GM10248 (cell line): ENCODE measurements around the gene BRD9.

Experiments used
- CTCF ChIA-PET: fragments of 300-600 bp; sonication (Branson Sonifier 250); formaldehyde crosslinking; extraction: SDS; loops from one replicate; lab custom pipeline; 2021; ENCODE audit warnings: antibody characterized with exemption; lab: Yijun Ruan, JAX
- POLR2A ChIA-PET: fragments of 350-650 bp; sonication (Branson Sonifier 250); formaldehyde crosslinking; extraction: SDS; loops from one replicate; lab custom pipeline; 2020; ENCODE audit warnings: antibody characterized with exemption; lab: Yijun Ruan, JAX
- DNase-seq: peaks from one replicate; pipeline ENCODE4 v3.0.0; 2012; ENCODE audit errors: extremely low spot score
- CTCF ChIP-seq: IDR thresholded peaks from 2 replicates; pipeline ENCODE4 v1.5.1; 2012; ENCODE audit warnings: mild to moderate bottlenecking, low read depth; ENCODE audit errors: extremely low read depth, missing control alignments, control extremely low read depth

The BRD9 gene

GRCh38 chr5:914174-914573, 21.6 kb upstream of the BRD9 start:
- no peak for DNase-seq
- ChIA-PET POLR2A (no interaction called here), CTCF (interaction anchor here (1.7 kb wide), 1 partner anchor 11 kb away, joined by 7 read pairs; no protein-coding TSS in a partner anchor)

GRCh38 chr5:912280-913091, 19.9 kb upstream of the BRD9 start:
- DNase-seq: no peak
- ChIA-PET POLR2A (no interaction called here), CTCF (interaction anchor here (1.1 to 1.3 kb wide), 2 partner anchors 9 kb away, joined by 3 to 7 read pairs; no protein-coding TSS in a partner anchor)
- TF ChIP-seq CTCF: no peak

More at GRCh38 chr5:914174-914573, 21.6 kb upstream of the BRD9 start:
- TF ChIP-seq CTCF: no peak

GRCh38 chr5:911601-912000, 19.0 kb upstream of the BRD9 start:
- ChIA-PET CTCF (interaction anchor here (1.1 to 1.3 kb wide), 2 partner anchors 8 to 35 kb away, joined by 3 read pairs; no protein-coding TSS in a partner anchor), POLR2A (no interaction called here)
- DNase-seq: no peak

GRCh38 chr5:910769-911160, 18.2 kb upstream of the BRD9 start:
- CTCF ChIA-PET: interaction anchor here (1.3 kb wide), 1 partner anchor 35 kb away, joined by 3 read pairs; no protein-coding TSS in a partner anchor
- no peak for DNase-seq
- POLR2A ChIA-PET: no interaction called here
- no peak for TF ChIP-seq CTCF

More at GRCh38 chr5:911601-912000, 19.0 kb upstream of the BRD9 start:
- TF ChIP-seq CTCF: no peak

- no peak for DNase-seq
- TF ChIP-seq CTCF: no peak
- POLR2A ChIA-PET: no interaction called here
- CTCF ChIA-PET: interaction anchor here (1.3 kb wide), 1 partner anchor 34 kb away, joined by 3 read pairs; no protein-coding TSS in a partner anchor
Observed at GRCh38 chr5:909994-910768, 17.6 kb upstream of the BRD9 start.

- DNase-seq: no peak
- no peak for TF ChIP-seq CTCF
- ChIA-PET POLR2A (no interaction called here), CTCF (interaction anchor here (1.1 kb wide), 1 partner anchor 15 kb away, joined by 3 read pairs; no protein-coding TSS in a partner anchor)
Observed at GRCh38 chr5:909086-909485, 16.5 kb upstream of the BRD9 start.
